HG02610 (cell line): ENCODE results near the gene SULF2.

Experiments used
- ATAC-seq: cut with Tn5 transposase; IDR thresholded peaks from one replicate; pipeline ENCODE4 v1.9.1; 2021; ENCODE audit warnings: mild to moderate bottlenecking, moderate library complexity; ENCODE audit not compliant: unreplicated experiment

SULF2 gene

DNA sequence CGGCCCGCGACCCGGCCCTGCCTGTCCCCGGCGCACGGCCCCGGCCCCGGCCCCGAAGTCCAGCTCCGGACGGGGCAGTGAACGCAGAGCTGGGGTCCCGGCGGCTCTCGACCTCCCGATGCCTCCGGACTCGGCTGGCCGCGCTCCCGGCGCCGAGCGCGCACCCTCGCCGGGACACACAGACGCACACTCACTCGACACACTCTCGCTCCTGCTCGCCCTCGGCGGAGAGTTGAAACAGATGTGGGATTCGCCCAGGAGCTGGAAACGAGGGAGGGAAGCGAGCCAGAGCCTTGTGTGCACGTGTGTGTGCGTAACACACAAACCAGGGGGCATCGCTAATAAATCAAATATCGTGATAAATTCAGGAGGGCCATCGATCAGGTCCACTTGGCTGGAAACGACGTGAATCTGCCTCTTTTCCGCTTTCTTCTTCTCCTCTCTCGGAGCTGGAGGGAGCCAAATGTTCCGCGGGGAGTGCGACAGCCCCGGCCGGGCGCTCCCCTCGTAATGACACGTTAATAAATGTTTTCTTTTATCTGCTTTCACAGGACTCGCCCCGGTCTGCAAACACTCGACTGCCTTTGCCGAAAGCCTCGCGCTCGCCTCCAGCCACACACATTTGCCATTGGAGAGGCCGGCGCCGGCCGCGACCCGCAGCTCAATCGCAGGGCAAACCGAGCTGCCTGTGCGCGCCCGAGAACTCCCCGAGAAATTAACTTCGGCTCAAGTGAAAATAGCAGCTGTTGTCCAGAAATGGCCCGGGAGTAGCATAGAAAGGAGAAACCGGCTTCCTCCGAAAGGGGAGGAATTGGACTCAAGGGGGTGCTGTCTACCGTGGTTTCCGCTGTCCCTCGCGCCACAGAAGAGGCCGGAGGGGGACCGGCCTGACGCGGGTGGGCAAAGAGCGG lies 828 bp upstream of the SULF2 start:
- ATAC-seq: no peak

DNA sequence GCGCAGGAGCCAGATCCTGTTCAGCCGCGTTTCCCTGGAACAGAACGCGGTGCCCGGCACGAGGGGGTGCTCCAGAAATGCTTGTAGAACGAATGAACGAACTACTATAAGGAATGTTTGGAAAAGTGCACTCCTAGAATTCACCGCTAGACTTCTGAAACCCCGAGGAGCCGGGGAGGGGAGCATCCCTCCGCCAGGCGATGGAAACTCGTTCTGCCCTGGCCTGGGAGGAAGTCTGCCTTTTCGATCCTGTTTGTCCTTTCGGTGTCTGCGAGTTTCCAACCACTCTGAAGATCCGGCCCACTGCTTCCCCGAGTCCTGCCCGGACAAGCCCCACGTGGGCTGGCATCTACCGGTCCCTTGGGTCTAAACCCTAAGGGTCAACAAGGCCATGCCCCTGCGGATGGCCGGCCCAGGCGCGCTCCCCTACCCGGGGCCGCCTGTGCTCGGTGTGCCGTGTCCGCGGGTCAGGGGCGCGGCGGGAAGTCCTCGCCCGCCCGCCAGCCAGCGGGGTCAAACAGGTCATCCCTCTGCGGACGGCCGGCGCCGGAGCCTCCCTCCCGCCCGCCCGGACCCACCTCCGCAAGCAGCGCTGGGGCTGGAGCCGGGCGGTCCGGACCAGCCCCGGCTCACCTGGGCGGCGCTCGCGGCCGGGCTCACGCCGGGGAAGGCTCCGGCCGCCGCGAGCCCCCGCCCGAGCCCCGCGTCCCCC lies 526 bp downstream of the SULF2 start:
- no peak for ATAC-seq

DNA sequence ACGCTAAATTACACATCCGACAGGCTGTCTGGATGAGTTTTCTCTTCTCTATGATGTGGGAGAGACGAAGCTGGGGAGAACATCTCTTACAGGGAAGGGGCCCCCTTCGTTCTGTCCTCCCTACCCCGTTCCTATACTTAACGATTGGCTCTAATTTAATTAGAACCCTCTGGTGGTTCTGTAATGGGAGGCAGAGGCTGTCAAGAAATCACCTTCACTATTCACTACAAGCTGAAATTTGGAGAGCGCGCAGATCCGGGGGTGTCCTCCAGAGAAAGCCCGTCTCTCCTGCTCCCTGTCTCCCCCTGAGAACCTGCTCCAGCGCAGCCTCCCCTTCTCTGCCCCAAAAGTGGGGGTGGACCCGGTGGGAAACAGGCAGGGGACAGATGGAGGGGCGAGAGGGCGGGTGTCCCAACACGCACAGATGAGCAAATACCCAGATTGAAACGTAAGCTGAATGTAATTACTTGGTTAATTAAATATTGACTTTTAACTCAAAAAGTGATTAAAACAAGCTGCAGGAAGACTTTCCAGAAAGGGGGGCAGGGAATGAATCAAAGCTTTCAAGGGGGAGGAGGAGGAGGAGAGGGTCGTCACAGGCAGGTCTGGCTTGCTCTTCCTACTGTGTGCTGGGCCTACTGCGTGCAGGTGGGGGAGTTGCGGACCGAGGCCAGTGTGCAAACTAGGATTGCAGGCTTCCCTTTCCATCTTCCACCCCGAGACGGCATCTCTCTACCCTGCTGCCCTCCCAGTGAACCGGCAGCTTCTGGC lies 1.3 kb downstream of the SULF2 start:
- no peak for ATAC-seq

DNA sequence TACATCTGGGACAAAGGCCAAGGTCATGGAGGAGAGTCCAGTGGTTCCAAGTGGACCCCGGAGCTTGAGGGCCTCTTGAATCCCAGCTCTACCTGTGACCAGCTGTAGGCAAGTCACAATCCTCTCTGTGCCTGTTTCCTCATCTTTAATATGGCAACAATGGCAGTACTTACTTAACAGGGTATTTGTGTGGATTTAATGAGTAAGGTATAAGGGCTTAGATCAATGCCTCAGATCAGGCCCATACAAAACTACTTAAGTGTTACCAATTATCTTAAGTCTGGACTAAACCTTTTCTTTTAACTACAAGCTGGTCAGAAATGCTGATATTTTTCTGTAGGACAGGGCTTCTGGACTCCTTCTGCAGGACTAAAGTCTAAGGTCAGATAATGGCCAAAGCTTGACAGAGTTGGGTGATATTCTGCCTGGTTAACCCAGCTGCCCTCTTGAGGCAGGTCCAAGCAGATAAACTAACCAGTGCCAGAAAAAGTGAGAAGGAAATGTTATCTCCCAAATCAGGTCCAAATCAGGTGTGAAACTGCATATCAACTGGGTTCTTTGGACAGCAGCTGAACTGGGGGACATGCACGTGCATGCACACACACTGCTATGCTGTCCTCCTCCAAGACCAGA lies 2.2 kb downstream of the SULF2 start:
- no peak for ATAC-seq

DNA sequence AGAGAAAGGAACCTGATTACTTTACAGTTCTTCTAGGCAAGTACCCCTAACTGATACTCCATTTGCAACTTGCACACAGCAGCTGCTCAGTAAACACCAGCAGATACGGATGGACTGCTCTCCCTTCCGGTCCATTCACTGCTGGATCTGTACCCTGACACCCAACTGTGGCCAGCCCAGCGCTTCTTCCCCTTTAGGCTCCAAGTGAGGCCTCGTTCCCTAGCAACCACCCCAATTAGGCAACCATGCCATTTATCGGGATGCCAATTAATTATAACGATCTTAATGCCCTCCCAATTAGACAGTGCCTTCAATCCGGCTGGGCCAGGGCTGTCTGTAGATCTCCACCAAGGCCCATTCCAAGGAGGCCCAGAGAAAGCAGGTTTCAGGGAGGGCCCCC lies 3.2 kb downstream of the SULF2 start:
- ATAC-seq: no peak

DNA sequence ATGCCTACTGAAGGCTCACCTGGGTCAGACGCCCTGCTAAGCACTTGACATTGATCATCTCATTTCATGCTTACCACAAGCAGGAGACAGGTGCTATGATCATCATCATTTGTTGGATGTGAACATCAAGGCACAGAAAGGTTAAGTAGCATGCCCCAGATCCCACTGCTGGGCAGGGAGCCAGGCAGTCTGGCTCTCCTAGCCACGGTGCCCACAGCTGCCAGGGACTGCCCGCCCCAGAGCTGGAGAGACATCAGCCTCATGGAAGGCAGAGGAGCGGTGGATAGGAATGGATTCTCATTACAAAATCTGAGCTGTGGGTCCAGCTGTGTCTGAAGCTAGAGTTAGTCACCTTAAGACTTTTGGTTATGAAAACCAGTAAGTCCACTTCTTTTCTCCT lies 3.6 kb downstream of the SULF2 start:
- ATAC-seq: no peak

DNA sequence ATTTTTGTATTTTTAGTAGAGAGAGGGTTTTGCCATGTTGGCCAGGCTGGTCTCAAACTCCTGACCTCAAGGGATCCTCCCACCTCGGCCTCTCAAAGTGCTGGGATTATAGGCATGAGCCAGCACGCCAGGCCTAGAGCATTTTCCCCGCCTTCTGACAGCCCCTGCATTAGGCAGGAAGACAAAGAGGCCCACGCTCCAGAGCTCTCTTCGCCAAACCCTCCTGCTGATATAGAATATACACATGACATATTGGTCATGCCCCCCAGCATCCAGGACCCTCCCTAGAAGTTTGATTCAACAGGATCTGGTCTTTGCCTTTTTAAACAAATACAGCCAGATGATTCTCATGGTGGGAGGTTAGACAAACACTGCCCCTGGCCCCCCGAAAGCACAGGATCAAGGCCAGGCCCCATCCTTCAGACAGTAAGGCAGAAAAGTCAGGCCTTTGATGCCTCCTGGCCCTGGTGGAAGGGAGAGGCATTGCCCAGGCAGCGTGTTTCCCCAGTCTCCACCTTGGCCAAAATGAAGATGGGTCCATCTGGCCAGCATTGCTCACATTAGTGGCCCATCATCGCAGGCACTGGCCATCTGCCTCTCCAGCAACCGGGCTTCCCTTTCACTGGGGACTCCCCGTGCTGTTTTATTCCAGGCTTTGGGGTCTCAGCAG lies 4.4 kb downstream of the SULF2 start:
- no peak for ATAC-seq

DNA sequence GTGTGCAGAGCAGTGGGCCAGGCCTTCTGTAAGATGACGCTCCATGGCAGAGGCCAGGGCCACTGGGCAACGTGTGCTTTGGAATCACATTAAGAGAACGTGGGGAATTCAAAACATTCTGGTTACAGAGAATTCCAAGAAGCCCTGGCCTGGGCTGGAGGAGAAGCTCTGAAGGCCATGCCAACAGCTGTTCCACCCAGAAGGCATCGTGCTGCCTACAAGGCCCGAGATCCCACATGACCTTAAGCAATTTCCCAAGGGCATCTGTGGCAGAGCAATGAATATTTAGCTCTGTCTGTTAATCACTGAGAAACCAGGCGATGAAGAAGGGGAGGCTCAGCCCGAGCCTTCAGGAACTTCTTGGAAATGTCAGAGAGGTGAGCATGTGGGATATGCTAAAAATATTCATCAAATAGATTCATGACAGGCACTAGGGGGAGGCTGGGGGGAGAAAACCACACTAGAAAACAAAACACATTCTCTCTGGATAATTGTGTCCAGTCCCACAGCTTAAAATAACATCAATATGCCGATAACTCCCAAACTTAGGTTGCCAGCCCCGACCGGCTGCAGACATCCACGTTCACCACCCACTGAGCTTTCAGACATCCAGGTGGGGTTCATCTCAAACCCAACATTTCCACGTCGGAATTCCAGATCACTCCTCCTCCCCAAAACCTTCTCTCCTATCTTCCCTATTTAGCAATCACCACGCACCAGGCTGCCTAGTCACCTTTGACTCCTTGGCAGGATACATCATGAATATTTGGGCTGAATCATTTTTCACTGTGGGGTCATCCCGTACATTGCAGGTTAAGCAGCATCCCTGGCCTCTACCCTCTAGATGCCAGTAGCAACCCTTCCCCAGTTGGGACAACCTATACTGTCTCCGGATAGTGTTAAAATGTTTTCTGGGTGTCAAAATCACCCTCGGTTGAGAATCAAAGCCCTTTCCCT lies 6.6 kb downstream of the SULF2 start:
- ATAC-seq: no peak

DNA sequence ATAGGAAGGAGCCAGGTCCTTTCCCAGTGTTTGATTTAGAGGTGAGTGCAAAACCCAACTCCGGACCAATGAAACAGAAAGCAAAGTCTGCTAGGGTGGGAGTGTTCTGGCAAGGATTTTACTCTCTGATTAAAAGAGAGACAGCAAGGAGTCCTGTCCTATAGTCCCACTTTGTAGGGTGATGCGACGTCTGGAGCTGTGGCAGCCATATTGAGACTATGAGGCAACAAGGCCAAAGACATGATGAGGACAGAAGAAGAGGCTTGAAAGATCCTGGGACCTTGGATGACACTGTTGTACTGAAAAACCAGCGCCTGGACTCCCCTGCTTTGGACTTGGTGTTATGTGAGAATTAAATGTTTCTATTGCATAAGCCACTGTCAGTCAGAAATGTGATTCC lies 8.1 kb downstream of the SULF2 start:
- no peak for ATAC-seq

DNA sequence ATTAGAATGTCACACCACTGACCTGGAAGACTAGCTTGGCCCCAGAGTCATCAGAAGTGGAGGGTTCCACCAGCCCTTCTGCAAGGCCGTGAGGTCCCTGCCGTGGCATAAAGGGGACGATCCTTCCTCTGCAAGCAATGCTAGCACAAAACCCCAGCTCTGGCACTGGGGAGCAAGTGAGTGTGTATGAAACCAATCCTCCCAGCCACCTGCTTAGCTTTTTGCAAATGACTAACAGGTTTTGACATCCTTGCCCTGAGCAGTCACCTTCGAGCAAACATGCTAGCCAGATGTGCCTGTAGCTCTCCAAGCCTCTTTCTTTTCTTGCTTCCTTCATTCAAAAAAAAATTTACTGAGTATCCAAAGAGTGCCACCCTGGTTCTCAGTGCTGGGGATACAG lies 8.6 kb downstream of the SULF2 start:
- ATAC-seq: no peak

DNA sequence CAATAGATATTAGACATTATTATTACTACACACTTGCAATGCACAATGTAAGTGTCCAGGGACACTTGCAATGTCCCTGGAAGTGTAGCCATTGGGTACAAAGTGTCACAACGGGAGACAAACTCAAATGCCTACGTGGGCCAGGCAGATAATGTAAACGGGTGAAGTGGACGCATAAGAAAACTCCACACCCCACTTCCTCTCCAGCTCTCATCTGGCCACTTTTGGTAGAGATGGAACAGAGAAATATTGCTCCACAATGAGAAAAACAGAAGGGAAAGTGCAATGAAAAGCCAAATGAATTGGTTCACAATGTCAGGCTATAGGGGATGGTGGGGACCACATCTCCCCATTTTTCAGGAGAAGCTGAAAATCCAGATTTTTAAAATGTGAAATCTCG lies 9.4 kb downstream of the SULF2 start:
- no peak for ATAC-seq

DNA sequence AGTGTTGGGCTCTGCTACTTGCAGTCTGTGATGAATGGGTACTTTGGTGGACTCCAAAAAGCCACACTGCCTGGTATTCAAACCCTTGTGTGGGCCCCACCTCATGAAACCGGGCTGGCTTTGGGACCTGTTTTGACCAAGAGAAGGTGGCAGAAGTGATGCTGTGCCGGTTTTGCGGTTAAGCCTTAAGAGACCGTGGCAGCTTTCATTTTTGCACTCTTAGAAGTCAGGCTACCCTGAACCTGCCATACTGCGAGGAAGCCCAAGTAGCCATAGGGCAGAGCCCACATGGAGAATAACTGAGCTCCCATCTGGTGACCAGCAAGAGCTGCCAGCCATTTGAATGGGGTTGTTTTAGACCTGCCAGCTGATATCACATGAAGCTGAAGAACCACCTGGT lies 10.2 kb downstream of the SULF2 start:
- no peak for ATAC-seq

DNA sequence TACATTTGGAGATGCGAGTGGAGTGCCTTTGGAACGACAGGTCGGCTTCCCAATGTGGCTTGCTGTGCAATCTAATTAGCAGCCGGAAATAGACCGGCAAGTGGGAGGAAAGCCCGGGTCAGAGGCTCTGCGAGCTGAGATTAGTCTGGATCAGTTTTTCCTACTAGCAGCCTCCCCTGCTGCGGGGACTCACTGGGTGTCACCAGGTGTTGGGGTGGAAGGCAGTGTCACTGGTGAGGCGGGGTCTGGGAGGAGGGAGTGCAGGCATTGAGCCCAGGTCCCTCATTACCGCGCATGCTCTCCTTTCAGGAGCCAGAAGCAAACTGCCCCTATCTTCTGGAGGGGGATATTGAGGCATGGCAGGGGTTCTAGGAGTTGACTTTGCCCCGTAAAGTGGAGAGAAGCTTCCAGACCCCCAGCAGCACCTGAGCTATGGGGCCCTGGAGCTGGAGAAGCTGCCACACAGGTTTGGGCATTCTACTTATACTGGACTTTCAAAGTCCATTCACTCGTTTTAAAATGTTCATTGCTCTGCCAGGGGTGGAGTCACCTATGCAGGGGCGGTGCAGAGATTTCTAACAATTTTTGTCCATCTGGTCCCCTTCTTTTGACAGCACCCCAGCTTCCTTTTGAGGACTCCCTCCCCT lies 11.0 kb downstream of the SULF2 start:
- ATAC-seq: no peak

DNA sequence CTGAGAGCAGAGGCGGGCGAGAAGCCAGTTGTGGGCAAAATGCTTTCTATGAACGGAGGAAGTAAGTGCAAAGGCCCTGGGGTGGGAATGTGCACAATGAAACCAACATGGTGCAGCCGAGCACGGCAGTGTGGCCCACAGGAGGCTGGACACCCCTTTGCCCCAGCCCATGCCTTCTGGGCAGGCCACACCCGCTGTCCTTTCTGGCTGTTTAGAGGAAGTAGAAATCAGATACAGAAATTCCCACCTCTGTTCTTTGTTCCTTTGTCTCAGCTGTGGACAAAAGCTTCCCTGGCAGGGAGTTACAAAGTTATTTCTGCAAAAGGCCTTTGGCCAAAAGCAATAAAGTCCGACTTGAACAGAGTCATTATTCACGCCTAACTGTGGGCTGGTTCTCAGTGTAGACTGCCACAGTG lies 11.9 kb downstream of the SULF2 start:
- no peak for ATAC-seq

DNA sequence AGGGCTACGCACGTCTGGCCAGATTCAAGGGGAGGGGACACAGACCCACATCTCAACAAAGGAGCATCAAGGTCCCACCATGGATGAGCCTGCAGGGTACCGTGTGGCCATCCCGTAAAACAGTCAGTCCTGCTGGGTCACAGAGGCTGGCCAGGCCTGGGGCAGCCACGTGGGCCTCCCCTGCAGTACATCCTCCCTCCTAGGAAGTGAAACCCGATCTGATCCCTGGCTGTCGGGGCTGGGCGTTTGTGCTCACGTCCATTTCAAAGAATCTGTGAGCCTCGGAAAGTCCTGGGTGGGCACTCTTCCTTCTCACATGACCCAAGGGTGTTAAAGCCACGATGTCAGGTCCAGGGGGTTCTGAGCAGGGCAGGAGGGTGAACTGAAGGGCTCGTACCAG lies 14.3 kb downstream of the SULF2 start:
- ATAC-seq: no peak

DNA sequence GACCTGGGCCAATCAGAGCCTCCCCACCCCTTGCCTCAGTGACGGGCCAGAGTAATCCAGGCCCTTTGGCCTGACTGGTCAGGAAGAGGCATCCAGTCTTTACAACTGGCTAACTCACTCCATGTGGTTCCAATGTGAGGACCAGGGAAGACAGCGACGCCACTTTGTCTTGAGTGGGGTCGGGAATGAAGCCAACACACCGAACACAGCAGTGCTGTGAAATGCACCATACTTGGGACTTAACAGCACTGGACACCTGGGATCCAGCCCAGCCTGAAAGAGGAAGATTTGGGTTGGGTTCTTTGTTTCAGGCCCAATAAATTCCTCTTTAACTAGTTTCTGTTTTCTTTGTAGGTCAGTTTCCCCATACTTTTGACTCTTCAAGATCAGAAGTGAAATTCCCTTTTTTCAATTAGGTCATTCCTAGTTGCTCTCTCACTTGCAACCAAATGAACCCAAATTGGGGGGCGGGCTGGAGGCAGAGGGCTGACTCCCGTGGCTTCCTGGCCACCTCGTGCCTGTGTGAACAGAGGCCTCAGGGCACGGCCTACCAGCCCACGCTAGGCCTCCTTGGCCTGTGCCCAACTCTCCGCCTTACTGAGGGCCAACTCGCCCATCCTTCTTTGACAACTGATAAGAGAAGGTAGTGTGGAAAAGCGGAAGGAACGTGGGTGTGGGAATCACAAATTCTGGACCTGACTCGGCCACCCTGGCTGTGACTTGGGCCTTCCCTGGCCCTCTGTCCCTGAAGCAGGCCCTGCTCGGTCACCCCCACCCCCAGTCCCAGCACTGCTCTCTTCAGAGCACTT lies 17.1 kb downstream of the SULF2 start:
- ATAC-seq: no peak

DNA sequence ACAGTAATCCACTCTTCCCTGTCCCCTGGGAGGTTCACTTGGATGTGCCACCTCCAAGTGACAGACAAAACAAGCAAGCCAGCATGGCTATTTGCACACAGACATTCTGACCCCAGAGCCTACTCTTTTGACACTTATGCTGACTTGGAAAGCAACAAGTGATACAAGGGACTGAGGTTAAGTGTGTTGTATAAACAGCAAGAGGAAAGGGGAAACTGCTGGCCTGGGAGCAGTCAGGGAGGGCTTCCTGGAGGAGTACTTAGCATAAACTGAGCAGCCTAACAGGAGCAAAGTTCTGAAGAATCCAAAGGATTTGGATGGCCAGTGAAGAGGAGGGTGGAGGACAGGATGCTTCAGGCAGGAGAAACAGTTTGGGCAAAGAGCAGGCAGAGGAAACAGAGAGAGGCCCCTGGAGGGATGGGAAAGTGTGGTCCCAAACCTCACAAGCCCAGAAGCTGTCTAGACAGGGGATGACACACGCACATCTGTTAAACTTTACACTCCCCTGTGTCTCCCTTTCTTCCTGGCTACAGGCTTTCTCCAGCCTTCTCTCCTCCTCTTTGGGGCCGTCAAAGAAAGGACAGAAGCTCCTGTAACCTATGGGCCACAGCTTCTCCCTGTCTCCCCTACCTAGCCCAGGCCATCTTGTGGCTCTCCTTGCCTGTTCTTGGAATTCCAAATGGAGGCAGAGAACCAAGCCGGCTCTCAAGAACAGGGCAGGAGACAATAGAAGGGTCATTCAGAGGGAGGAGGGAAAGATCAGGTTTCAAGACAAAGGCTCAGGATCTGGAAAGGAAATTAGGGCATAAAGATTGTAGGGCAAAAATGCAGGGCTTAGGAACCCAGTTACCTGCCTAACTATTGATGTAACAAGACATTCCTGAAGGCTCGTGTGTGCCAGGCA lies 19.3 kb downstream of the SULF2 start:
- ATAC-seq: no peak
